ENCODE results near the gene ABL1.

The ABL1 gene

DNA sequence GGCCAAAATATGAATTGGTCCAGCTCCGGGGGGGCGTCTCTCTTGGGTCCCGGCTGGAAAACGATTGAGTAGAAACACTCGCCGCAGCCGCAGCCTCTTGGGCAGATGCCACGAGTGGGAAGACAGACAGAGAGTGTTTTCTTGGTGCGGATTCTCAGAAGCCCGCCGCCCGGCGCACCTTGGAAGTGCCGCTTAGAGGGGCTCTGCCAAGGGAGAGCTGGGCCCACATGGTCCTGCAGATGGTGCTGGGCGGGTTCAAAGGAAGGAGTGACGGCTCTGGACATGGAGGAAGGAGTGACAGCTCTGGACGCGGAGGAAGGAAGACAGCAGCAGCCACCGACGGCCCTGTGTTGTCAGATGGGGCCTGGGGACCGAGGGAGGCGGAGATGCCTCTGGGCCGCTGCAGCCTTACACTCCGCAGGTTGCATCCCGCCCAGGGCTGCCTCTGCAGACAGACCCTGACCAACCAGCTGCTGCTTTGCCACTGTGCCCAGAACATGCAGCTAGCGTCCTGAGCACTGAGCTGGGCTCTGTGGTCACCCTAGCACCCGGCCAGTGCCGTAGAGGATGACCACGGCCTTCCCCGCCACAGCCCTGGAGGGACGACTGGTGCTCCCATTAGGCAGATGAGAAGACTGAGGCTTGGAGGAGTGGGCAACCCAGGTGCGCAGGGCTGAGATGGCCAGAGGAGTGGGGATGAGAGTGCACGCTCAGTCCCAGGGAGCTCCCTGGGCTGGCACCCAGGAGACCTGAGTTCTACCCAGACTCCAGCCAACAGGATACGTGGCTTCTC, 82.3 kb downstream of the ABL1 start:
- no peak for DNase-seq (ENCODE audit: low spot score)

DNA sequence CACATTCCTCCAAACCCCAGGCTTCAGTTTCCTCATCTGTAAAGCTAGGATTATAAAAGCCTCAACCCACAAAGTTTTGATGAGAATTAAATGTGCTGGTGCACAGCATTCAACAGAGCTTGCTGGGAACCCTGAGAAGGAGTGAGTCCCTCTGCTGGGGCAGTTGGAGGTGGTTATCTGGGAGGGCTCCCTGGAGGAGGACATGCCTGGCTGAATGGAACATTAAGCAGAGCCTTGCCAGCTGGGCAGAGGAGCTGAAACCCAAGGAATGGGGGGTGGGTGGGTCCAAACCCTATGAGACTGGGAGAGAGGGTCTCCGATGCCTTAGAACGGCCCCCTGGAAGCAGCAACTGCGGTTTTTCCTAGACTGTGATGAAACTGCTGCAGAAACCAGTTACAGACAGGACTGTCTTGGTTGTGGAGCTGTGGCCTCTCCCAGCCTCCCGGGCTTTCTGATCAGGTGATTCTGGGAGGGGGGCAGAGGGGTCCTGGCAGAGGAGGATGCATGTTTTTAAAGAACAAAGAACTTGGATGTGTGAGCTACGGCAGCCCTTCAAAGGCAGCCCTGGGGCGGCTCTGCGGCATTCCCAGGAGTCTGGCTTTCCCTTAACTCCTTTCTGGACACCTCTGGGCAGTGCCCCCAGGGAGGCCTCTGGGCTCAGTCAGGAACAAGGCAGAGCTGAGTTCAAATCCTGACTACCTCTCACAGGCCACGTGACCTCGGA, 83.2 kb downstream of the ABL1 start:
- DNase-seq (ENCODE audit: low spot score): no peak

GRCh38 chr9:130918826-130919558, 83.9 kb downstream of the ABL1 start:
- no peak for DNase-seq (ENCODE audit: low spot score)

DNA sequence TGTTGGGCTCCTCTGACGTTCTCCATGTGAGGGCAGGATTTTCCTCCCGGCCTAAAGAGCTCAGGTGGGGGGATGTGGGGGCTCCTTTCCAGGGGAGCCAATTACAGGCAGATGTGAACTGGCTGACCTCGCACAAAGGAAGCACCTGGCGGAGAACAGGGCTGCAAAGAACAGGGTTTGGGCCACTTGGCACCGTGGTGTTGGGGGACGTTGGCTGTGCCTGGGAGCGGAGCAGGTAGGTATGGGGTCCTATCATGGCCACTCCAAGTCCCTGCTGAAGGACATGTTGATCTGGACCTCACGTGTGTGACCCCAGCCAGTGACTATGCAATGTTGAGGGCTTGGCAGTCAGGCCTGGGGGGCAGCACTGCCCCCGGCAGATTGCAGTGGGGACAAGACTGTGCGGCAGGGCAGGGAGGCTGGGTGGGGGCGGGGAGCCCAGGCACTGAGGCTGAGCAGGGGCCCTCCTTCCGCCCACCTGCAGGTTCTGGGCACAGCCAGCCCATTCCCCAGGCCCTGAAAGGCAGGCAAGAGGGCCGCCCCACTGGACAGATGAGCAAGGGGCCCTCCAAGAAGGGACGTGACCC, 84.6 kb downstream of the ABL1 start:
- DNase-seq (ENCODE audit: low spot score): no peak

- DNase-seq (ENCODE audit: low spot score): no peak
These were observed 85.2 kb downstream of the ABL1 start for GRCh38 chr9:130920233-130920632.

DNA sequence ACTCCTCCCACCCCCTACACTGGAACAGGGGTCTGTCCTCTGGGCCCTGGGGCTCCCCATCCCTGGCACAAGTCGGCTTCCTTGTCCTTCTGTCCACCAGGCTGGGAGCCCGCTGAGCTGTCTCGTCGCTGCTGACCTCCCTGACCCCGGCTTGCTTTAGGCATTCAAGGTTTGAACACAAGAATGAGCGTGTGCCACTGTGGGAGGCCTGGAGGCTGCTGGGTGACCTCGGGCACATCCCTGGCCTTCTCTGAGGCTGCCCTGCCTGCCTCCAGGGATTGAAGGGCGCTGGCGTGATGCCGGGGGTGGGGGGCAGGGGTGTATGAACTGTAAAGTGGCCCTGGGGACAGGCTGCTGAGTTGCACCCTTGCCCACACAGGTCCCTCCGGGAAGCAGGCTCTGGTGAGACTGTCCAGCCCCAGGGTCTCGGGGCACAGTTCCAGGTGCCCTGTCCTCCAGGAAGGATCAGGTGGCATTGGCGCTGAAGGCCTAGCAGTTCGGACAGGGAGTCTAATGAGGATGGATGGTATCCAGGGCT, 85.8 kb downstream of the ABL1 start:
- no peak for DNase-seq (ENCODE audit: low spot score)

- no peak for DNase-seq (ENCODE audit: low spot score)
These were observed 86.4 kb downstream of the ABL1 start for GRCh38 chr9:130921300-130921988.

DNA sequence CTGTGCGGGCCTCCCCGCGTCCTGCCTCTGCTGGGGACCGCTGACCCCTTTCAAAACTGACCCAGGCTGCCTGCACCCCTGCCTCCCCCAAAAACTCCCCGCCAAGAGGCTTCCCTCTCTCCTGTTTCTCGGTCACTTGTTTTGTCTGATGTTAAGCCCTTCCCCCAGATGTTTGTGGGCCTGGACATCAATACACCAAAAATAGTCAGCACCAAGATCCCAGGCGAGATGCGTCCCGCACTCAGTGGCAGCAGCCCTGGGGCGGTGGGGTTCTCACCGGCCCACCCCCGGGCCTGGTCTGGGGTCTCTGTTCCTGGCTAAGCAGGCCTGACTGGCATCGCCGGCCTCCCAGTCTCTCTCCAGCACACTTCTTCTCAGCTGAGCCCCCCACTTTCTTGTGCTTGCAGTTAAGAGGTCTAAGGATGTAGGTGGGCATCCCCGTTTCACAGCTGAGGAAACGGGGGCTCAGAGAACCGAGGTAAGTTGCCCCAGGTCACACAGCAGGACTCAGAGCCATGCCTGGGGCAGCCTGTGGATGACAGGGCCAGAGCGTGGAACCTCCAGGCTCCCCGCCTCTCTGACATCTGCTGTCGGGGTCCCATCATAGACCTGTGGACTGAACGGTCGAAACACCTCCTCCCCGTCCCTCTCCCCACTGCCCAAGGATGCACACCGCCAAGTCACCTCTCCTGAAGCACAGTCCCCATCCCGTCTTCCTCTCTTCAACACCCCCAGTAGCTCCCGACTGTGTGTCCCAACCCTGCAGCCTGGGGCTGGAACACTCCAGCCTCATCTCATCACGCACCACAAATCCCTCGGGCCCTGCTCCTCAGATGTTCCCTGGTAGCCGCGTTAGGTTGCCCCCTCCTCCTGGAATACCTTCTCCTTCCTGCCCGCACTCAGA, 87.2 kb downstream of the ABL1 start:
- DNase-seq (ENCODE audit: low spot score): no peak

DNA sequence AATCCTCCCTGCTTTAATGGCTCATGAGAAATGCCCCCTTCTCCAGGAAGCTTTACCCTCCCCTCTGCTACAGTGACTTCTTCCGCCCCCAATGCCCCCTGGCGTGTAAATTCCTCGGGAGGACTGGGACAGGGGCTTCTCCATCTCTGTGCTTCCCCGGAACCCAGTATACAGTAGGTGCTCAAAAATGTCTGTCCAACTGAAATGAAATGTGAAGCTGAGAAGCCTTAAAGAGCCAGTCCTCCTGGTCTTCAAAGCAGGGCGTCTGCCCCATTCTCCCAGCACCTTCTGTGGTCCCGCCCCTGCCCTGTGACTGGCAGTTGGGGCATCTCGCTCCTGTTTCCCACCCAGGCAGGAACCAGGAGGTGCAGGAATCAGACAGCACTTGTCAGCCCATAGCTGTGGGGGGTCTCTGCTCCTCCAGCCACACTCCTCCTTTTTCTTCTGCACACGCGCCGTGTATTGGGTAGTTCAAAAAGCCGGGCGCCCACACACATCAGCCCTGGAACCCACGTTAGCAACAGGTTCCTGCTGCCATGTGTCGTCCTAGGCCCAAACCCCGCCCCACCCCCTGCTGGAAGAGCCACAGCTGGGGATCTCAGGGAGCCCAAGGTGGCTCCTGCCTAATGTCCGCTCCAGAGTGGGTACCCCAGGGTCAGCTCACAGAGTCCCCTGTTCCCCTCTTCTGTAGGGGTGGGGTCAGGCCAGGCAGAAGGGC, 88.0 kb downstream of the ABL1 start:
- DNase-seq (ENCODE audit: low spot score): no peak

DNA sequence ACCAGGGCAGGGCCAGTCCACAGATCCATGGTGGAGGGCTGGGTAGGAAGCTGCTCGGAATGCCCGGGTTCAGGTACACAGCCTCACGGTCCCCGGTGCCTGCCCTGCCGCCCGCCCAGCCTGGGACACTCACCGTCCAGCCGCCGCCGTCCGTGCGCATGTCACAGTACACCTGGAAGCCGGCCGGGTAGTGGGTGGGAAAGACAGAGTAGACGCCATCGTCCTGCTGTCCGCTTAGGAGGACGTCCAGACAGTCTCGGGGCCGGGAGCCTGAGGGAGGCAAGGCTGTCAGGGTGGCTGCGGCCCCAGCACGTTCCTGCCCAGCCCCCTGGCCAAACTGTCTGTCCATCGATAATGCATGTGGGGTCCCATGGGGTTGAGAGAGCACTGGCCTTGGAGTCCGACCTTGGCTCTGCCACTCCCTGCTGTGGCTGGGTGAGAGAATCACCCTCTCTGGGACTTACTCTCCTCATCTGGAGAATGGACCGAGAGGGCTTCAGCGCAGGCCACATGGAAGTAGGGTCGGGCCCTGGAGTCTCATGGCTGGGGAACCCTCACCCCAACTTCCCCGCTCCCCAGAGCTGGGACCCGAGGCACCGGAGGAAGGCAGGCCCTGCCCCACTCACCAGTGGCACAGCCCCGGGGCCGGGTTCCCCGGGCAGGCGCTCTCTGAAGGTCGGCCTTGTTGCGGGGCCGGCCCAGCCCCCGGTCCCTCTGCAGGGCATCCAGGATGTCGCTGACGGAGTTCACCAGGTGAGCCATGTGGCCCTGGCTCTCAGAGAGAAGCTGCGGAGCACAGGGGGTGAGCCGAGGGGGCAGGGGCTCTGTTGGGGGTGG, 88.8 kb downstream of the ABL1 start:
- no peak for DNase-seq (ENCODE audit: low spot score)

- DNase-seq (ENCODE audit: low spot score): no peak
These were observed 89.4 kb downstream of the ABL1 start for GRCh38 chr9:130924448-130924788.

DNA sequence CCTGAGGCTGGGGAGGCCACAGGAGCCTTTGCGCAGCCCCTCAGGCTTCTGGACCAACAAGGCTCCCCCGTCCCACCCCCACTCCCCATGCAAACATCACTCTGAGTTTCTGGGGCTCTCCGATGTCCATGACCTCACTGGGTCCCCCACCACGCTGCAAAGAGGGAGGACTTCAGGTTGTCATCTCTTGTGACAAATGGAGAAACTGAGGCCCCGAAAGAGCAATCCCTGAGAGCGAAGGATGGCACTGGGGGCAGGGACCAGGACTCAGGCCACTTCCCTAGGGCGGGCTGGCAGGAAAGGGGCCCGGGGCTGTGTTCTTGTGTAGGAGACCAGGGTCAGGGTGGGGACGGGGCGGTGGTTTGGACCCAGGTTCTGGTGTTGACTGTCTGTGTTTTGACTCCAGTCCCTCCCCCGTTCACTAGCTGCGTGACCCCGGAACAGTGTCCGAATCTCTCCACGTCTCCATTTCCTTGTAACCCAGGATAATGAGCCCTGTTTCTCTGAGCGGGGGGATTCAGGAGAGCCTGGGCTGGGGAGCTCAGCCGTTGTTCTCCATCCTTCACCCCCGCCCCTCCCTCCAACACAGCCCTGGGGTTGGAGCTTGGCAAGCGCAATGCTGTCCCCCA, 90.1 kb downstream of the ABL1 start:
- no peak for DNase-seq (ENCODE audit: low spot score)

GRCh38 chr9:130927338-130927737, 92.3 kb downstream of the ABL1 start:
- no peak for DNase-seq (ENCODE audit: low spot score)

GRCh38 chr9:130927995-130928900, 93.2 kb downstream of the ABL1 start:
- no peak for DNase-seq (ENCODE audit: low spot score)

DNA sequence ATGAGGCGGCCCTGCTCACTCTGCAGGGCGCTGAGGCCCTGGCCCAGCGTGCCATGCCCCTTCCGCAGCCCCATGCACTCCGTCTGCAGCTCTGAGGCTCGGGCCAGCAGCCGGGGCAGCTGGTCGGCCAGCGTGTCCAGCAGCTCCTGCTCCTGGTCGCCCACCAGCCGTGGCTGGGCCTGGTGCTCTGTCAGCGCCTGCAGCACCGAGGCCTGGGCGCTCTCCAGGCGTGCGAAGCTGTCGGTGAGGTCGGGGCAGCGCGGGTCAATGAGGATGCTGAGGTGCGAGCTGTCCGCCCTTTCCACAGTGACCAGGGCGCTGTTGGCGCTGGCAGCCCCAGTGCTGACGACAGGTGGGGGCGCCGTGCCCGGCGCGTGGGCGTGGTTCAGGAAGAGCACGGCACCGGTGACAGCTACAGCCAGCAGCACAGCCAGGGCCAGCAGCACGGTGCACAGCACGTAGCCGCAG, 94.6 kb downstream of the ABL1 start:
- no peak for DNase-seq (ENCODE audit: low spot score)

DNA sequence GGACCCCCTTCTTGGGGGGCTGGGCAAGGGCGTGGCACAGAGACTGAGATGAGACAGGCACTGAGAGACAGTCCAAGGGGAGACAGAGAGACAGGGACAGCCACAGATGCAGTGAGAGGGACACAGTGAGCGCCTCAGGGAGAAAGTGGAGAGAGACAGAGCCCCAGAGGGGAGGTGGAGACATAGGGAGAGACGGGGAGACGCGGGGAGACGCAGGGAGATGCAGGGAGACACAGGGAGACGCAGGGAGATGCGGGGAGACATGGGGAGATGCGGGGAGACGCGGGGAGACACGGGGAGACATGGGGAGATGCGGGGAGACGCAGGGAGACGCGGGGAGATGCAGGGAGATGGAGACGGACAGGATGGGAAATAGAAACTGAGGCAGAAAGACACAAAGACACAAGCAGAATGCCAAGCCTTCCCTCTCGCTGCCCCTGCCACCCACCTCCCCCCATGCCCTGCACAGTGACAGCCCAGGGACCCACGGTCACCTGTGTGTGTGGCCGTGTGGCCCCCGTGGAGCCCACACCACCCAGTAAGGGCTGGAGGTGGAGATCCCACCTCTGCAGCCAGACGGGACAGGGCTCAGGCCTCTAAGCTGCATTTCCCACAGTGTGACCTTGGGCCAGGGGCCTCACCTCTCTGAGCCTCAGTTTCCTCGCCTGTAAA, 95.2 kb downstream of the ABL1 start:
- no peak for DNase-seq (ENCODE audit: low spot score)

Measured in SK-N-DZ (cell line).